HG03442 (cell line): ENCODE data around the gene GOSR2.

ENCODE experiments used
- ATAC-seq: cut with Tn5 transposase; IDR thresholded peaks from one replicate; pipeline ENCODE4 v1.9.1; 2021; ENCODE audit warnings: mild to moderate bottlenecking, moderate library complexity; ENCODE audit not compliant: unreplicated experiment

Gene GOSR2

GRCh38 chr17:46958041-46958591 is 35.2 kb downstream of the GOSR2 start:
- ATAC-seq = no peak

DNA sequence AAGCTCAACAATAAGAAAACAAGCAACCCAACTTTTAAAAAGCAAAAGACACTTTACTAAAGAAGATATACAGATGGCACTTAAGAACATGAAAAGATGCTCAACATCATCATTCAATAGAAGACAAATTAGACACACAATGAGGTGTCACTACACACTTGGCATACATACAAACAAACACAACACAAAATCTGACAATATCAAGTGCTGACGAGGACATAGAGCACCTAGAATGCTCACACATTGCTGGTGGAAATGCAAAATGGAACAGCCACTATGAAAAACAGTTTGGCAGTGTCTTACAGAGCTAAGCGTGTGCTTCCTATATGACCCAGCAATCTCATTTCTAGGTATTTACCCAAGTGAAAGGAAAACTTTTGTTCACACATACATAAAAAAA is 37.2 kb downstream of the GOSR2 start:
- no peak for ATAC-seq

- ATAC-seq = no peak
Measured at GRCh38 chr17:46962374-46962790, 39.4 kb downstream of the GOSR2 start.

DNA sequence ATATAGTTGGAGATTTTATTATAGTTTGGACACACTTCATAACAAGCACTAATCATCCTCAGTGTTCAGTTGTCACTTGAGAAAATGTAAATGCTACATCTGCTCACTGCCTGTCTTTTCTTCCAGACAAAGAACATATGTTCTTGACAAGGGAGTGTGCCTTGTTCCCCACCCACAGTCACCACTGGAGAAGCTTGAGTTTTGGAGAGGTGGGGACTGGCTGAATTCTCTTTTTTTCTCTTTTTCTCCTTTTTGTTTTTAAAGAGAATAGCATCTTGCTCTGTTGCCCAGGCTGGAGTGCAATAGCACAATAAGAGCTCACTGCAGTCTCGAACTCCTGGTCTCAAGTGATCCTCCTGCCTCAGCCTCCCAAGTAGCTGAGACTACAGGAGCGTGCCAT is 40.6 kb downstream of the GOSR2 start:
- ATAC-seq = no peak

DNA sequence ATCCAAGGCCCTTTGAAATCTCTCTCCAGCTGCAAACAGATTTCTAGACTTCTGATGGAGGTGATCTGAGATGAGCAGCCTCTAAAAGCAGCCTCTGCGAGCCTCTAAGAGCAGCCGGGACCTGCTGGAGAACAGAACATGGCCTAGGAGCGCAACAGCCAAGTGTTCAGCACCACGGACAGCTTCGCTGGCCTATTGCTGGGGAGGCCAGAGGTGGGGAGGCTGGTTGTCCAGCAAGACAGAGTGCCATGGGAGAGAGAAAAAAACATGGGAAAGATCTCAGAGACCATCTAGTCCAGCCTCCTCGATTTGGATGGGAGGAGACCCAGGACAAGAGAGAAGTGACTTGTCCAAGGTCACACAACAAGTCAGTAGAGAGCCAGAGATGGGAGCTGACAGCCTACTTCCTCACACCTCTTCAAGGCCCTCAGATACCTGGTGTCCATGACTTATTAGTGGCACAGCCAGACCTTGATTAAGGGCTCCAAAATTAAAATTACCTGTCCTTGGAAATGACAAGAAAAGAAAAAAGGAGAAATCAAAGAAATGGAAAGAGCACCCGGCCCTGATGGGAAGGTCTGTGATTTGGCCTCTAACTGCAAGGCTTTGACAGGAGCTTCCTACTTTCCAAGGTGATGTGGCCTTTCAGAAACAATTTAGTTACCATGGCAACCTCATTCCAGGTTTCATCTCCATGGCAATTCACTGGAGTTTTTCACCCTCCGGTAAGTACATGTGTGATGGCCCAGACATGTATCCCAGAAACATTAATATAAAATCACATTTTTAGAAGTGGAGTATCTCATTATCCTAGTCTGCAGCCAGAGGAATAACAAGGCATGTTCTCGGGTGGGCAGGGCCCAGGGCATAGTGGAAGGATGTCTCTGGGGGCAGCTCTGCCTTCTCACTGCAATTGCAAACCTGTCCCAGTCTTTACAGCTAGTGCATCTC is 41.6 kb downstream of the GOSR2 start:
- ATAC-seq = no peak

DNA sequence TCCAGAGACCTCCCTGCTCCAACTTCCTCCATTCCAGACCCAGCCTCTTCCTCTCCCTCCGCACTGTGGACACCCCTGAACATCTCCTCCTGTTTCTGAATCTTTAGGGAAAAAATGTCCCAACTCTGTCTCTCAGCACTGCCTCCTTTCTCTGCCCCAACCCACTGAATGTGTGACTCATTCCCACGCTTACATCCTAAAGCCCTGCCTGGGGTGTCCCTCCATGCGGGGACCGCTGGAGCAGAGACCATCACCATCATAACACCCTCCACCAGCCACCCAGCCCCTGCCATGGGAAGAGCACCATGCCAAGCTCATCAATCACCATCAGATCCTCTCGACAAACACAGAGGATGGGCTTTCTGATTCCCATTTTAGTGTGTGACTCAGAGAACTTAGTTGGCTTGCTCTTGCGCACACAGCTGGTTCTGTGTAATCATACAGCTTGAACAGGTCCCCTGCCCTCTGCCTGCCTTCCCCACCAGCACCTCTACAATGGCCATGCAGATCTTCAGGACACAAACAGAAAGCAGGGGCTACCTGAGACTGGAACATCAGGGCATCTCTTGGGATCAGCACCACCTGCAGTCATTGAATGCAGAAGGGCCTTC is 45.4 kb downstream of the GOSR2 start:
- no peak for ATAC-seq

DNA sequence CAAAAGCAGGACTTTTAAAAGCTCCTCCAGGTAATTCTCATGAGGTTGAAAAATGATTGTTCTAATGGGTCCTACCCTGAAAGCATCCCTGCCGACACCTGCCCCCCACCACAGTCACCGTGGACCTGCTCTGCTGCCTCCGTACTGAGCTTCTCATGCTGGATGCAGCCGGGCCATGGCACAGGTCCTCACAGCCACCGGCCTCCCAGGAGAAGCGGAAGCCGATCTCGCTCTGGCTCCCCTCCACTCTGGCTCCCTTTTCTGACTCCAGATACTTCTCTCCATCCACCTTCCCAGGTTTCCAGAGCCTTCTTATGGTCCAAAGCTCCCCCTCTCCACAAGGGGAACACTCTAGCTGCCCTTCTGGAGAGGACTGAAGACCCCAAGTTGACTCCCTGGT is 45.9 kb downstream of the GOSR2 start:
- ATAC-seq = no peak

GRCh38 chr17:46971647-46972300 is 48.8 kb downstream of the GOSR2 start:
- ATAC-seq = no peak

DNA sequence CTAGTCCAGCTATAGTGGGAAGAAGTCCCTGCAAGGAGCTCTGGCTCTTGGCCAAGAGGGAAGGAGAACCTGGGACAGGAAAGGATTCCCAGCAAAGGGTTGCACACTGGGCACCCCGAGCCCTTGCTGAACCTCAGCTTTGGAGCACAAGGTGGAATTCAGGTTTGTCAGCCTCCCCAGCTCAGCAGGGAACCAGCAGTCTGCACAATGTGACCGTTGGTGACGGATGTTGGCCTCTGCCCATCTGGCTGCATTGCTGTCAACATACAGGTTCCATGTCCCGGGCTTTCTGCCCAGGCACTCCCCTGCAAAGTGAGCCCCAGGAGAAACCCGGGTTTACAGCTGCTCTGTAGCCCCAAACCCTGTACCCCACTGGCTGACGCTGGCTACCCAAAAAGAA is 49.4 kb downstream of the GOSR2 start:
- ATAC-seq = no peak

DNA sequence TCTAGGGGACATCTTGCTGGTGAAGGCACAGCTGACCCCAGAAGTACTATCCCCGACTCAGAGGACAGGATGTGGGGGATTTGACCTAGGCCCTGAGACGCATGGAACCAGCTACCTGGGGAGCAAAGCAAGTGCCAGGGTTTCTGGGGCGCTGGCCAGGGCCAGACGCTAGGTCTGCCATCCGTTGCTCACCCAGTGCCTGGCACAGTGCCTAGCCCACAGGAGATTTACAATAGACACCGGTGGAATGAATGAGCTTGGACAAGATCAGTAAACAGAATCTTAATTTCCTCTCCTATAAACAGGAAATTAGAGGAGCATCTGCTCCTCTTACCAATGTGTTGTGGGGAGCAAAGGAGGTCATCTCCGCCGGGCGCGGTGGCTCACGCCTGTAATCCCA is 51.1 kb downstream of the GOSR2 start:
- ATAC-seq = no peak

DNA sequence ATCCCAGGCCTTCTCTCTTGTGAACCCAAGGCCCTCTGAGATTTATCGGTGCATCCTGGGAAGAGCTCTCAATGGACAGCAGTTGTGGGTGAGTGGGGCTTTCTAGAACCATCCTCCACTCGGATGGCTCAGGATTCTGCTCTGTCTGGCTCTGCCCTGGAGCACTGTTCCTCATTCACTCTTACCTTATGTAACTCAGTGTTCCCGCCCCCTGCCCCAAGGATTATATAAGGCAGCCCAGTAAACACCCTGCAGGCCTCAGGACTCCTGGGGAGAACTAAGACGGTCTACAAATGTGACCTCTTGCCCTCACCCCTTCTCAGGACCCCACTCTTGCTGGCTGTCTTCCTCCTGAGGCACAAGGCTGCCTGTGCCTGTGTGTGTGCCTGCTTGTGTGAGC is 52.3 kb downstream of the GOSR2 start:
- no peak for ATAC-seq

DNA sequence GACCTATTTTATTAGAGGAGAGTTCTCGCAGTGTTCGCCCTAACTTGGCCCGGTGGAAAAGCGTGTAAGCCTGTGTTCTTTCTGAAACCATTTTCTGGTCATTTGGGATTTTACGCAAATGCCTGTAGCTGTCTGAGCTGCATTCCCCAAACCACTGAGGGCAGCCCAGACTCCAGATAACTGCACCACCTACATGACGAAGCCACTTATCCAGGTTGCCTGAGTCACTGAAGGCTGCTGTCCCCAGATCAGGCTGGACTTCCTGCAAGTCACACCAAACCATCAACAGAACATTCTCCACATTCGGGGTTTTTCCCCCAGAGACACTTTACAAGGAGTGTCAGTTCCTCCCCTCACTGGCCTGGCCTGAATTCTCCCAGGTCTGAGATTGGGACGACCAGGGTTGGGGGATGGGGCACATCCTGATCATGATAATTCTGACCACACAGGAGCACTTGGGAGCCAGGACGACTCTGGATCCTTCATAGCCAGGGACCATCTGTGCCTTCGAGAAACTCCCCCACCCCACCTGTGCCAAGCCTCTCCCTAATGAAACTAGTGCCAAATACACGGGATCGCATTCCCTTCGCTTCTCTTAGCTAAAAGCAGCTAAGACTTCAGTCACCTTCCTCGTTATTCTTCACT is 53.8 kb downstream of the GOSR2 start:
- no peak for ATAC-seq

DNA sequence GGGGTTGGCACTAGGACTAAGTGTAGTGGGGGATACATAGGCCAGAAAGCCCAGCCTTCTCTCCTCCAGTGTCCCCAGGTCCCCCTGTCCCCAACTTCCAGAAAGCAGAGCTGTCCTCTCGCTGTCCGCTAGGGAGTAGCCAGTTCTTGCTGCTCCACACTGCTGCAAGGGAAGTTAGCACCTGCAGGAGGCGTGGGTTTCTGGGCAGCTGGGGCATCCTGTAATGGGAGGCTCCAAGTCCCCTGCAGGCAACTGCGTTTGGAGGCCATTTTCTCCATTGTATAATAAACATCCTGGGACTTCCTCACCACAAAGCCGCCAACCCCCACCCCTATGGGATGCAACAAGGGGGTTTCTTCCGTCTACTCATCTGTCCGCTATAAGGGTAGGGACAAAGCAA is 54.4 kb downstream of the GOSR2 start:
- no peak for ATAC-seq

DNA sequence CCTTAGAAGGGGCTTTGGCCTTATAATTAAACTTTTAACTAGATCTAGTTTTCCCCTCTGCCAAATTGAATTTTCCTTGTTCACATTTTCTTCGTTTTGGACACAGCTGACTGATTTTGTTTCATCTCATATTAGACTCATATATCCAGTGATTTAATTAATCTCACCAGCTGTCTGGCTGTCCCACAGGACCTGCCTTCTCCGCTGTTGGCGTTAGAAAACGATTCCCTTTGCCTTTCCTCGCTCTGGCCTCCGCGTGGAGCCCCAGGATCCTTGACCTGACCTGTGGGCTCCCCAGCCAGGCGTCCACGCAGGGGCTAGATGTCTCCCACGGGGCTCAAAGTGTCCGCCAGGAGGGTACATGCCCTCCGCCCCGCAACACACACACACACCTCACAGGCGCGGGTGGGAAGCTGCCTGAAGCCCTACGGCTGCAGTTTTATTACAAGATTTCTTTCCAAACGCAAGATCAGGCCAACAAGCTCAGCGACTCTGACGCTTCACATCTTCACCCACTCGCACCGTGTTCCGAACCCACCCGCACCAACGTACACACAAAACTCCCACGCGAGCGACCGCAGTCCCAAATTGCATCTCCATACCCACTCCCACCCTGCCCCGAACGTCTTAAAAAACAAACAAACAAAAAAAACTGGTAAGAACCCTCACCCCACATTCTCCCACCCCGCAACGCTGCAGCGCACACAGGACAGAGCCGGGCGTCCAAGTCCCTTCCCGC is 55.0 kb downstream of the GOSR2 start:
- no peak for ATAC-seq

DNA sequence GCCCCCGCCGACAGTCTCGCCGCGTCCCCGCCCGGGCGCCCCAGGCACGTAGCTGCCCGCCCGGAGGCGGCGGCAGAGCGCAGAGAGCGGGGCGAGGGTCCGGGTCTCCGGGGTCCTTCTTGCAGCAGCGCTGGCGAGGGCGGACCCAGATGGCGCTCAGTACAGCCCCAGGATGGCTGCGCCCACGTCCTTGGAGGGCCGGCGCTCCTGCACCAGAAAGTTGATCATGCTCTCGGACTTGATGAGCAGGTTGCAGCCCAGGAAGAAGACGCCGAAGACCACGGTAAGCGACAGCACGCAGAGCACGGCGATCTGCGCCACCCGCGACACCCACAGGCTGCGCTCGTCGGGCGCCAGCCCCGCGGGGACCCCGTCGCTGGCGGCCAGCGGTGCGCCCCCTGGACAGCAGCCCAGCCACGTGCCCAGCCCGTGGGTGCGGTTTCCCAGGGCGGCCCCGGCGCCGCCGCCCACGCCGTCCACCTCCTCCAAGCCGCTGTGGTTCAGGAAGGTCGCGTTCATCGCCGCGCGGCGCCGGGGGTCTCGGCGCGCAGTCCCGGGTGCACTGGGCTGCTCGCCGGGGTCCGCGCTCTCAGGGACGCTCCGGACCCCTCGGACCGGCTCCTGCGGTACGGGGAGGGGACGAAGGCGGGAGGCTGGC is 55.7 kb downstream of the GOSR2 start:
- ATAC-seq = no peak

- no peak for ATAC-seq
Measured at GRCh38 chr17:46979147-46979863, 56.3 kb downstream of the GOSR2 start, which contains the start of gene RPRML. RPRML (minus strand) TSS chr17:46979253; CDS start chr17:46979007, 246 bp downstream.

DNA sequence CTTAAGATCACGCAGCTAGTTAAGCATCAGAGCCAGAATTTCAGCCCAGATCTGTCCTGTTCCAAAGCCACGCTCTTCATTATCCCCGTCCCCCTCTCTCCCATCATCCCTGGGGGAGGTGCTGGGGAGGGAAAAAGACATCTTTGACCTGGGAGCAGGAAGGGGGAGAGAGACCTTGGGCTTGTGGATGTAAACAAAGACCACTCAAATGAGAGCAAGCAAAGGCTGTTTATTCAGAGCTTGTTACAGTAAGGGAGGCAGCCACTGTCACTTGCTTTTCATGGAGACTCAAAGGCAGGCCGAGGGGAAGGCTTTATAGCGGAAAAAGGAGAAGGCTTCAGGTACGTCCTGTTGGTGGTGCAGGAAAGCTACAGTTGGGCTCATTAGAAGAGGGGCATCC is 59.6 kb downstream of the GOSR2 start:
- no peak for ATAC-seq

DNA sequence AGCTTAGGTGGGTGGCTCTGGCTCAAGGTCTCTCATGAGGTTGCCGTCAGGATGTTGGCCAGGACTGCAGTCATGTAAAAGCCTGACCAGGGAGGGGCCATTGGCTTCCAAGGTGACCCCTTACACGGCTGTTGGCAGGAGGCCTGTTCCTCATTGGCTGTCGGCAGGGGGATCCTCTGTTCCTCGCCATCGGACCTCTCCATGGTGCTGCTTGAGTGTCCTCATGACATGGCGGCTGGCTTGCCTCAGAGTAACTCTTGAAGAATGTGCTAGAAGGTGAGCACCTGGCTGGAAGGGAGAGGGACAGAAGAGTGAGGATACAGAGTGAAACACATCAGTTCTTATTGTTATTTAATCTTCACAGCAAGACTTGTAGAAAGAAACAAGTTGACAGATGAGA is 60.8 kb downstream of the GOSR2 start:
- ATAC-seq = no peak

- ATAC-seq = no peak
Measured at GRCh38 chr17:46984341-46984740, 61.4 kb downstream of the GOSR2 start.
